ENCODE results near the gene KDM5B. TPM values are rescaled to one million over a fixed set of nuclear protein-coding genes. Genes with fewer than 3 reads are reported as not detected.

The KDM5B gene
- total RNA-seq, 1 experiment from 2014 or later, result 83.6 TPM

- TF ChIP-seq POLR2AphosphoS5 (IDR thresholded peaks at IDR 0.05; ENCODE audit: low read depth, low read length), result no peak
- no peak for TF ChIP-seq CTCF (IDR thresholded peaks at IDR 0.05)
- TF ChIP-seq TCF7L2 (IDR thresholded peaks at IDR 0.05; ENCODE audit: low read depth, low read length), result no peak
- TF ChIP-seq REST (IDR thresholded peaks at IDR 0.05; ENCODE audit: insufficient read depth in 1 of 2, low read depth in 2 of 2, low read length in 1 of 2), result no peak
- TF ChIP-seq SIN3A (IDR thresholded peaks at IDR 0.05; ENCODE audit: borderline replicate concordance, insufficient read depth, low read depth, low read length), result no peak
- BruUV-seq (replicated peaks), result no TSS peak
- CTCF ChIA-PET, result no interaction called here
- no peak for ATAC-seq
- no peaks in the 10 kb centered on the region for H3K36me3 ChIP-seq (ENCODE audit: control insufficient read depth, insufficient read depth, low read length)
- no peaks in the 10 kb centered on the region for H3K9me3 ChIP-seq (ENCODE audit: control insufficient read depth, insufficient read depth, low read depth, low read length)
- in situ Hi-C loops (cut with HindIII; ENCODE audit: low pct_unique_long_range_greater_than_20kb, low sequenced_read_pairs) (no loop called here), intact Hi-C loops (cut with micrococcal nuclease; ENCODE audit: unreplicated experiment) (no loop called here)
- POLR2A ChIA-PET, result no interaction called here
- H3K27ac ChIP-seq (ENCODE audit: low read length), result no peak overlapping the region
- no peak for DNase-seq (ENCODE audit: low read depth, low spot score)
- H3K27me3 ChIP-seq (ENCODE audit: control insufficient read depth, insufficient read depth, low read length), result no peaks in the 10 kb centered on the region
- no peaks in the 10 kb centered on the region for H3K4me1 ChIP-seq (ENCODE audit: control insufficient read depth, insufficient read depth, low read length)
- H3K4me3 ChIP-seq (ENCODE audit: low read depth in 2 of 2, low read length in 2 of 2), result no peak overlapping the region
These were observed 39.9 kb upstream of the KDM5B start for GRCh38 chr1:202848191-202848542.

GRCh38 chr1:202844935-202845334, 36.7 kb upstream of the KDM5B start:
- DNase-seq (ENCODE audit: low read depth, low spot score), result no peak
- H3K4me3 ChIP-seq (ENCODE audit: low read depth in 2 of 2, low read length in 2 of 2), result no peak overlapping the region
- in situ Hi-C loops (cut with HindIII; ENCODE audit: low pct_unique_long_range_greater_than_20kb, low sequenced_read_pairs), result no loop called here
- no peak overlapping the region for H3K27ac ChIP-seq (ENCODE audit: low read length)
- no peaks in the 10 kb centered on the region for H3K27me3 ChIP-seq (ENCODE audit: control insufficient read depth, insufficient read depth, low read length)
- BruUV-seq (replicated peaks), result no TSS peak
- intact Hi-C loops (cut with micrococcal nuclease; ENCODE audit: unreplicated experiment), result no loop called here
- no peaks in the 10 kb centered on the region for H3K4me1 ChIP-seq (ENCODE audit: control insufficient read depth, insufficient read depth, low read length)
- TF ChIP-seq POLR2AphosphoS5 (IDR thresholded peaks at IDR 0.05; ENCODE audit: low read depth, low read length) (no peak), TCF7L2 (IDR thresholded peaks at IDR 0.05; ENCODE audit: low read depth, low read length) (no peak), CTCF (IDR thresholded peaks at IDR 0.05) (no peak), REST (IDR thresholded peaks at IDR 0.05; ENCODE audit: insufficient read depth in 1 of 2, low read depth in 2 of 2, low read length in 1 of 2) (no peak), SIN3A (IDR thresholded peaks at IDR 0.05; ENCODE audit: borderline replicate concordance, insufficient read depth, low read depth, low read length) (no peak)
- H3K36me3 ChIP-seq (ENCODE audit: control insufficient read depth, insufficient read depth, low read length), result no peaks in the 10 kb centered on the region
- no peaks in the 10 kb centered on the region for H3K9me3 ChIP-seq (ENCODE audit: control insufficient read depth, insufficient read depth, low read depth, low read length)
- ATAC-seq, result no peak
- POLR2A ChIA-PET, result interaction anchor here (0.6 kb wide), 1 partner anchor 74 kb away, joined by 3 read pairs; no protein-coding TSS in a partner anchor
- CTCF ChIA-PET, result no interaction called here

Measured in Panc1 (cell line).